H1 (cell line): ENCODE results near the gene PHACTR1. TPM values are rescaled to one million over a fixed set of nuclear protein-coding genes. Genes with fewer than 3 reads are reported as not detected.

ENCODE experiments used
- CTCF ChIA-PET: fragments of 300-600 bp; sonication (Branson Sonifier 250); formaldehyde crosslinking; loops from one replicate; lab custom pipeline; 2021; ENCODE audit not compliant: partially characterized antibody; lab: Charles Lee
- POLR2A ChIA-PET: fragments of 300-600 bp; sonication (Branson Sonifier 250); formaldehyde crosslinking; loops from one replicate; lab custom pipeline; 2021; ENCODE audit warnings: inconsistent platforms; ENCODE audit not compliant: partially characterized antibody; lab: Charles Lee
- DNase-seq, 2 experiments: peaks; one replicate each; pipeline versions ENCODE4 v3.0.0 to v3.0.0-alpha.2; 2010 to 2022; ENCODE audit warnings: low spot score in 2 of 2, low read depth in 1 of 2, mixed read lengths in 1 of 2
- FAIRE-seq: peaks from 2 replicates; lab custom pipeline; 2011; peaks lifted over from hg19 to GRCh38; lab: Jason Lieb, UNC
- H2AFZ ChIP-seq: 2 replicates; pipeline ENCODE4 v1.8.1; 2012; ENCODE audit warnings: low read length, inconsistent platforms
- H2AK5ac ChIP-seq: 2 replicates; pipeline ENCODE4 v1.6.1; 2013; ENCODE audit warnings: low read depth, low read length
- H2BK120ac ChIP-seq: replicated peaks from 2 replicates; pipeline ENCODE3; 2013; ENCODE audit warnings: low read depth, low read length, inconsistent platforms
- H2BK12ac ChIP-seq: 2 replicates; pipeline ENCODE4 v1.6.1; 2013; ENCODE audit warnings: low read depth, low read length
- H2BK15ac ChIP-seq: 2 replicates; pipeline ENCODE4 v1.6.1; 2013; ENCODE audit warnings: low read length
- H2BK20ac ChIP-seq: 2 replicates; pipeline ENCODE4 v1.6.1; 2013; ENCODE audit warnings: low read length
- H2BK5ac ChIP-seq: 2 replicates; pipeline ENCODE4 v1.6.1; 2013; ENCODE audit warnings: low read depth, low read length
- H3K14ac ChIP-seq: 2 replicates; pipeline ENCODE4 v1.6.1; 2013; ENCODE audit warnings: inconsistent platforms; ENCODE audit not compliant: insufficient read length
- H3K18ac ChIP-seq: 2 replicates; pipeline ENCODE4 v1.6.1; 2013; ENCODE audit warnings: low read length; ENCODE audit errors: extremely low read depth
- H3K23ac ChIP-seq: 2 replicates; pipeline ENCODE4 v1.6.1; 2013; ENCODE audit warnings: inconsistent platforms; ENCODE audit not compliant: insufficient read length
- H3K23me2 ChIP-seq: 2 replicates; pipeline ENCODE4 v1.6.1; 2013; ENCODE audit warnings: low read depth, low read length
- H3K27ac ChIP-seq: 2 replicates; pipeline ENCODE4 v1.6.1; 2011; ENCODE audit warnings: low read depth, low read length, inconsistent platforms
- H3K27me3 ChIP-seq, 4 experiments: replicated peaks in 1 of 4; 1 replicate in 1 of 4; 2 replicates in 3 of 4; pipeline versions ENCODE4 v1.6.1 to v1.8.1; 2011 to 2013; ENCODE audit warnings: low read length in 3 of 4, mild to moderate bottlenecking in 3 of 4, inconsistent platforms in 2 of 4, mixed read lengths in 2 of 4, moderate library complexity in 1 of 4; ENCODE audit not compliant: control insufficient read depth in 3 of 4, insufficient read depth in 3 of 4; ENCODE audit errors: extremely low read depth in 1 of 4
- H3K36me3 ChIP-seq, 4 experiments: 2 replicates each; pipeline versions ENCODE4 v1.6.1 to v1.8.1; 2011 to 2013; ENCODE audit warnings: mild to moderate bottlenecking in 4 of 4, low read length in 3 of 4, moderate library complexity in 2 of 4, control low read depth in 1 of 4, inconsistent platforms in 1 of 4; ENCODE audit not compliant: insufficient read depth in 4 of 4, control insufficient read depth in 2 of 4
- H3K4ac ChIP-seq: replicated peaks from 2 replicates; pipeline ENCODE3; 2013; ENCODE audit warnings: low read length, low read depth, mixed read lengths, inconsistent platforms; ENCODE audit not compliant: insufficient read length
- H3K4me1 ChIP-seq, 4 experiments: replicated peaks in 1 of 4; 1 replicate in 1 of 4; 2 replicates in 3 of 4; pipeline versions ENCODE4 v1.6.1 to v1.8.1; 2011 to 2013; ENCODE audit warnings: low read length in 3 of 4, inconsistent platforms in 2 of 4, mixed read lengths in 1 of 4; ENCODE audit not compliant: insufficient read depth in 4 of 4, control insufficient read depth in 3 of 4
- H3K4me2 ChIP-seq, 2 experiments: 2 replicates each; pipeline versions ENCODE4 v1.6.1 to v1.8.1; 2011 to 2013; ENCODE audit warnings: low read depth in 2 of 2, low read length in 2 of 2, control low read depth in 1 of 2, inconsistent platforms in 1 of 2, mild to moderate bottlenecking in 1 of 2; ENCODE audit not compliant: insufficient read depth in 1 of 2
- H3K4me3 ChIP-seq, 4 experiments: fragments of 200-600, 300-600 bp in 1 of 4; sonication (generic), shearing (Covaris generic), sonication (Bioruptor Twin) in 1 of 4; 2 replicates each; pipeline versions ENCODE4 v1.5.1 to v1.8.1; 2011 to 2016; ENCODE audit warnings: low read length in 4 of 4, low read depth in 3 of 4, control low read depth in 2 of 4, inconsistent platforms in 2 of 4, mild to moderate bottlenecking in 2 of 4, mixed read lengths in 1 of 4, moderate library complexity in 1 of 4; ENCODE audit not compliant: insufficient read depth in 2 of 4; ENCODE audit errors: extremely low read depth in 1 of 4
- H3K56ac ChIP-seq: replicated peaks from 2 replicates; pipeline ENCODE3; 2013; ENCODE audit warnings: low read depth, mild to moderate bottlenecking, mixed read lengths, low read length, inconsistent platforms; ENCODE audit not compliant: insufficient read length
- H3K79me1 ChIP-seq: 2 replicates; pipeline ENCODE4 v1.6.1; 2013; ENCODE audit warnings: low read depth, low read length, control low read depth
- H3K79me2 ChIP-seq, 2 experiments: 2 replicates each; pipeline versions ENCODE4 v1.6.1 to v1.8.1; 2012 to 2013; ENCODE audit warnings: low read length in 2 of 2, mild to moderate bottlenecking in 2 of 2, inconsistent platforms in 1 of 2; ENCODE audit not compliant: insufficient read depth in 2 of 2, control insufficient read depth in 1 of 2
- H3K9ac ChIP-seq, 4 experiments: replicated peaks in 1 of 4; 1 replicate in 1 of 4; 2 replicates in 3 of 4; pipeline versions ENCODE4 v1.6.1 to v1.8.1; 2011 to 2013; ENCODE audit warnings: low read depth in 3 of 4, low read length in 3 of 4, control low read depth in 2 of 4, mild to moderate bottlenecking in 2 of 4, moderate library complexity in 2 of 4, inconsistent platforms in 1 of 4; ENCODE audit errors: extremely low read depth in 1 of 4
- H3K9me3 ChIP-seq, 2 experiments: 2 replicates each; pipeline versions ENCODE4 v1.6.1 to v1.8.1; 2012 to 2013; ENCODE audit warnings: mild to moderate bottlenecking in 2 of 2, moderate library complexity in 2 of 2, control low read depth in 1 of 2, inconsistent platforms in 1 of 2, low read depth in 1 of 2, low read length in 1 of 2, mixed read lengths in 1 of 2; ENCODE audit not compliant: insufficient read depth in 2 of 2
- H4K20me1 ChIP-seq, 2 experiments: replicated peaks in 1 of 2; 2 replicates each; pipeline versions ENCODE3 to v1.8.1; 2011 to 2013; ENCODE audit warnings: inconsistent platforms in 2 of 2, low read length in 2 of 2, mild to moderate bottlenecking in 1 of 2; ENCODE audit not compliant: insufficient read depth in 2 of 2, control insufficient read depth in 1 of 2
- H4K5ac ChIP-seq: 2 replicates; pipeline ENCODE4 v1.6.1; 2013; ENCODE audit warnings: low read length, low read depth, mixed read lengths, inconsistent platforms; ENCODE audit not compliant: insufficient read length
- H4K8ac ChIP-seq: 2 replicates; pipeline ENCODE4 v1.8.0; 2013; ENCODE audit warnings: mild to moderate bottlenecking, moderate library complexity, low read length, inconsistent platforms; ENCODE audit not compliant: insufficient read depth; ENCODE audit errors: extremely low read depth
- H4K91ac ChIP-seq: replicated peaks from 2 replicates; pipeline ENCODE3; 2013; ENCODE audit warnings: low read length, mixed read lengths, inconsistent platforms; ENCODE audit not compliant: insufficient read length
- ATF3 ChIP-seq: IDR thresholded peaks from 2 replicates; pipeline ENCODE4 v1.6.1; 2011; ENCODE audit warnings: low read depth, mild to moderate bottlenecking, low read length; ENCODE audit not compliant: insufficient read depth
- BACH1 ChIP-seq: IDR thresholded peaks from 2 replicates; pipeline ENCODE4 v1.6.1; 2012; ENCODE audit warnings: low read length, improper control_type of control experiment
- CBX8 ChIP-seq: fragments of 300-800, 300-1000 bp; sonication (generic); IDR thresholded peaks from 2 replicates; pipeline ENCODE4 v1.7.1; 2016; ENCODE audit warnings: low read depth, low read length, borderline replicate concordance
- CTBP2 ChIP-seq: IDR thresholded peaks from 2 replicates; pipeline ENCODE4 v1.7.0; 2011; ENCODE audit warnings: borderline replicate concordance, mild to moderate bottlenecking, moderate library complexity, mixed read lengths, low read length; ENCODE audit not compliant: insufficient read depth, insufficient read length
- GABPA ChIP-seq: IDR thresholded peaks from 2 replicates; pipeline ENCODE4 v1.6.1; 2011; ENCODE audit warnings: mild to moderate bottlenecking, low read length, moderate library complexity, borderline replicate concordance; ENCODE audit not compliant: insufficient read depth
- GTF2F1 ChIP-seq: IDR thresholded peaks from 2 replicates; pipeline ENCODE4 v1.6.1; 2012; ENCODE audit warnings: low read depth, low read length, improper control_type of control experiment, borderline replicate concordance
- HDAC6 ChIP-seq: IDR thresholded peaks from one replicate; pipeline ENCODE4 v1.7.1; 2012; ENCODE audit warnings: low read depth, mild to moderate bottlenecking, inconsistent platforms, low read length, moderate library complexity
- KDM1A ChIP-seq: fragments of 200-600, 300-600 bp; sonication (generic); IDR thresholded peaks from 2 replicates; pipeline ENCODE4 v1.7.1; 2016; ENCODE audit warnings: mild to moderate bottlenecking, low read length, borderline replicate concordance
- NANOG ChIP-seq: IDR thresholded peaks from 2 replicates; pipeline ENCODE4 v1.6.1; 2011; ENCODE audit warnings: low read length, low read depth, mild to moderate bottlenecking, inconsistent platforms; ENCODE audit not compliant: insufficient read depth, poor library complexity, severe bottlenecking
- SIN3A ChIP-seq, 2 experiments: IDR thresholded peaks in 1 of 2; conservative IDR thresholded peaks in 1 of 2; 2 replicates each; pipeline ENCODE4 v1.6.1; 2011 to 2012; ENCODE audit warnings: low read length in 2 of 2, improper control_type of control experiment in 1 of 2, low read depth in 1 of 2, mild to moderate bottlenecking in 1 of 2
- SP1 ChIP-seq: IDR thresholded peaks from 2 replicates; pipeline ENCODE4 v1.6.1; 2011; ENCODE audit warnings: low read depth, low read length
- TCF12 ChIP-seq: IDR thresholded peaks from 2 replicates; pipeline ENCODE4 v1.6.1; 2011; ENCODE audit warnings: low read depth, mild to moderate bottlenecking, low read length
- WGBS, 2 experiments: shearing (Covaris generic) in 1 of 2; methylation state at CpG; one replicate each; pipeline versions ENCODE4 v1.1.6 to v1.1.7; 2013 to 2015; ENCODE audit warnings: low lambda C conversion rate in 2 of 2, mixed read lengths in 2 of 2, inconsistent platforms in 1 of 2, low coverage in 1 of 2, missing lambda C conversion rate in 1 of 2; ENCODE audit not compliant: insufficient replicate concordance in 2 of 2, insufficient coverage in 1 of 2, insufficient read length in 1 of 2; ENCODE audit errors: extremely low coverage in 1 of 2, missing lambda C conversion rate in 1 of 2; 5-methylcytosine and 5-hydroxymethylcytosine counted together
- polyA plus RNA-seq, 7 experiments: library from polyadenylated mRNA; depleted of rRNA in 3 of 7; stranded (reverse) in 5 of 7; unstranded in 2 of 7; fragments of >200 nt in 5 of 7; fragments of 200-250 nt in 2 of 7; gene quantifications; 1 replicate in 5 of 7; 2 replicates in 1 of 7; 4 replicates in 1 of 7; pipeline versions ENCODE4 v1.2.1 to v1.2.3, GENCODE V29; 2011 to 2013; ENCODE audit warnings: missing spikeins in 2 of 7, mixed read lengths in 2 of 7
- total RNA-seq: library from RNA; stranded (reverse); fragmentation: NEBNext Ultra II Directional; extraction: Animal tissue kit (Norgen Biotek cat#: 25700); gene quantifications from 2 replicates; pipeline ENCODE4 v1.2.1, GENCODE V29; 2021

The PHACTR1 gene
- total and polyA plus RNA-seq, 2 of the 8 experiments (the other 6 are each of a cell fraction or from before 2014, with no cell fraction given), result 3.9 to 17.1 TPM

- Histone ChIP-seq H4K20me1 (no peaks in the 10 kb centered on the region), H3K4me1 (peaks cover 0 to 2% (median 0%) of the 10 kb centered on the region in 4 experiments; a peak in 1 of 7 replicates), H3K9me3 (no peaks in the 10 kb centered on the region), H3K9ac (no peak overlapping the region), H3K27me3 (no peaks in the 10 kb centered on the region), H3K23me2 (peaks cover 2% of the 10 kb centered on the region; the same call in 1 of the 2 replicates), H2AFZ (no peak overlapping the region), H3K23ac (no peak overlapping the region), H3K4me3 (no peak overlapping the region), H3K79me1 (no peaks in the 10 kb centered on the region), H2BK5ac (no peak overlapping the region), H4K91ac (no peak overlapping the region), H2AK5ac (no peak overlapping the region), H4K5ac (no peak overlapping the region), H2BK12ac (no peak overlapping the region), H3K36me3 (no peaks in the 10 kb centered on the region), H3K56ac (no peak overlapping the region), H4K8ac (no peak overlapping the region), H3K4me2 (no peak overlapping the region), H3K79me2 (no peaks in the 10 kb centered on the region), H2BK20ac (no peak overlapping the region), H3K14ac (no peak overlapping the region), H2BK15ac (no peak overlapping the region), H3K18ac (no peak overlapping the region), H2BK120ac (no peak overlapping the region), H3K27ac (no peak overlapping the region), H3K4ac (no peak overlapping the region)
- FAIRE-seq, result no peak
- ChIA-PET CTCF (interaction anchor here (5.0 kb wide), 1 partner anchor 13 kb away, joined by 23 read pairs; no protein-coding TSS in a partner anchor), POLR2A (no interaction called here)
- WGBS, 2 experiments, result 83% methylated on average over 3 of the region's 3 CpGs; no CpG with 5 or more reads in 1 of the 2 experiments
- no peak for DNase-seq
- TF ChIP-seq BACH1, result no peak
- no peak for TF ChIP-seq TCF12
- TF ChIP-seq GABPA, result no peak
- TF ChIP-seq SP1, result no peak
- TF ChIP-seq KDM1A, result no peak
- no peak for TF ChIP-seq CTBP2
- TF ChIP-seq CBX8, result no peak
- TF ChIP-seq ATF3, result no peak
- TF ChIP-seq SIN3A (conservative IDR thresholded peaks at IDR 0.05 in 1 of 2, IDR thresholded peaks at IDR 0.05 in 1 of 2; ENCODE audit: low read depth in 1 of 2, low read length in 2 of 2), result no peak
- no peak for TF ChIP-seq GTF2F1
- no peak for TF ChIP-seq NANOG
- no peak for TF ChIP-seq HDAC6
Measured at GRCh38 chr6:12923644-12924235, 207.2 kb downstream of the PHACTR1 start.
